HTERT RPE-1 (cell line): ENCODE measurements around the gene DYNC2LI1.
"Not testable (repeated sequence)": the region's sequence is repeated elsewhere in the genome, so short reads cannot be mapped to it uniquely, and the experiment has no call there.

Experiments used
- in situ Hi-C: fragments of 300-500 bp; cut with MboI; formaldehyde crosslinking; loops from 4 replicates; pipeline ENCODE4 v1.14.3; 2020; ENCODE audit warnings: low sequenced_read_pairs

The DYNC2LI1 gene

GRCh38 chr2:43773876-43774613 is at the start of gene DYNC2LI1:
DYNC2LI1 (plus strand) TSS chr2:43774039; CDS start chr2:43774139, 100 bp downstream.
- in situ Hi-C loops = no loop called here

GRCh38 chr2:43724728-43725526 is 48.9 kb upstream of the DYNC2LI1 start:
- in situ Hi-C loops = no loop called here

GRCh38 chr2:43725711-43726246 is 48.1 kb upstream of the DYNC2LI1 start:
- in situ Hi-C loops = no loop called here

- in situ Hi-C loops = not testable (repeated sequence)
Observed at GRCh38 chr2:43726961-43727633, 46.7 kb upstream of the DYNC2LI1 start.

- in situ Hi-C loops = no loop called here
Observed at GRCh38 chr2:43727634-43728014, 46.2 kb upstream of the DYNC2LI1 start.

- in situ Hi-C loops = no loop called here
Observed at GRCh38 chr2:43729491-43730174, 44.2 kb upstream of the DYNC2LI1 start.

GRCh38 chr2:43731211-43731610 is 42.6 kb upstream of the DYNC2LI1 start:
- in situ Hi-C loops = no loop called here

GRCh38 chr2:43736637-43737036 is 37.2 kb upstream of the DYNC2LI1 start:
- in situ Hi-C loops = no loop called here

GRCh38 chr2:43737097-43737854 is 36.6 kb upstream of the DYNC2LI1 start:
- in situ Hi-C loops = no loop called here

- in situ Hi-C loops = no loop called here
Observed at GRCh38 chr2:43737855-43738254, 36.0 kb upstream of the DYNC2LI1 start.

- in situ Hi-C loops = no loop called here
Observed at GRCh38 chr2:43738257-43738656, 35.6 kb upstream of the DYNC2LI1 start.

- in situ Hi-C loops = no loop called here
Observed at GRCh38 chr2:43743706-43744105, 30.1 kb upstream of the DYNC2LI1 start.

- in situ Hi-C loops = no loop called here
Observed at GRCh38 chr2:43745457-43745856, 28.4 kb upstream of the DYNC2LI1 start.

- in situ Hi-C loops = no loop called here
Observed at GRCh38 chr2:43748333-43748732, 25.5 kb upstream of the DYNC2LI1 start.

GRCh38 chr2:43749583-43749982 is 24.3 kb upstream of the DYNC2LI1 start:
- in situ Hi-C loops = no loop called here

GRCh38 chr2:43751476-43751990 is 22.3 kb upstream of the DYNC2LI1 start:
- in situ Hi-C loops = no loop called here

- in situ Hi-C loops = no loop called here
Observed at GRCh38 chr2:43752302-43752701, 21.5 kb upstream of the DYNC2LI1 start.

- in situ Hi-C loops = no loop called here
Observed at GRCh38 chr2:43754180-43754579, 19.7 kb upstream of the DYNC2LI1 start.

GRCh38 chr2:43758739-43759138 is 15.1 kb upstream of the DYNC2LI1 start:
- in situ Hi-C loops = no loop called here

GRCh38 chr2:43759195-43759594 is 14.6 kb upstream of the DYNC2LI1 start:
- in situ Hi-C loops = no loop called here
